Measurements from ENCODE around the gene ZNF256. TPM values are rescaled to one million over a fixed set of nuclear protein-coding genes. Genes with fewer than 3 reads are reported as not detected.

The ZNF256 gene
- total and polyA plus RNA-seq, 7 donors: 0.69 to 4.8 (median 3.2) TPM

- H3K4me3 ChIP-seq: no peak overlapping the region
- intact Hi-C loops (cut with DNase I): no loop called here
- no peaks in the 10 kb centered on the region for H3K4me1 ChIP-seq
- no peaks in the 10 kb centered on the region for H3K27me3 ChIP-seq
- WGBS, 2 donors: 81 to 94% methylated on average over 8 of the region's 8 CpGs
- H3K36me3 ChIP-seq: peaks cover 0 to 32% (median 7%) of the 10 kb centered on the region in 4 donors
- H3K27ac ChIP-seq: no peak overlapping the region
- no peak for DNase-seq
- no peak for TF ChIP-seq CTCF (IDR thresholded peaks at IDR 0.05)
- no peak for TF ChIP-seq POLR2AphosphoS5 (IDR thresholded peaks at IDR 0.05)
- H3K9me3 ChIP-seq: peaks cover 4 to 55% (median 39%) of the 10 kb centered on the region in 4 donors
Observed at GRCh38 chr19:57964761-57965160, 17.3 kb upstream of the ZNF256 start.

- WGBS, 2 donors: 79 to 90% methylated on average over 1 of the region's 1 CpG
- H3K4me1 ChIP-seq: no peaks in the 10 kb centered on the region
- peaks cover 7 to 39% (median 33%) of the 10 kb centered on the region in 4 donors for H3K9me3 ChIP-seq
- no peak overlapping the region for H3K4me3 ChIP-seq
- TF ChIP-seq CTCF (IDR thresholded peaks at IDR 0.05): no peak
- TF ChIP-seq POLR2A (IDR thresholded peaks at IDR 0.05): no peak
- no peak for TF ChIP-seq POLR2AphosphoS5 (IDR thresholded peaks at IDR 0.05)
- TF ChIP-seq EP300 (IDR thresholded peaks at IDR 0.05): no peak
- DNase-seq: no peak
- no peak overlapping the region for H3K27ac ChIP-seq
- no peaks in the 10 kb centered on the region for H3K27me3 ChIP-seq
- H3K36me3 ChIP-seq: peaks cover 0 to 17% (median 7%) of the 10 kb centered on the region in 4 donors
- intact Hi-C loops (cut with DNase I): no loop called here
Observed at GRCh38 chr19:57961785-57962184, 14.3 kb upstream of the ZNF256 start.

- Histone ChIP-seq H3K4me1 (no peaks in the 10 kb centered on the region), H3K4me3 (no peak overlapping the region), H3K36me3 (no peaks in the 10 kb centered on the region), H3K27ac (no peak overlapping the region), H3K9me3 (peaks cover 5 to 29% (median 11%) of the 10 kb centered on the region in 4 donors), H3K27me3 (no peaks in the 10 kb centered on the region)
- intact Hi-C loops (cut with DNase I): no loop called here
- TF ChIP-seq POLR2A (IDR thresholded peaks at IDR 0.05) (no peak), POLR2AphosphoS5 (IDR thresholded peaks at IDR 0.05) (no peak), EP300 (IDR thresholded peaks at IDR 0.05) (no peak), CTCF (IDR thresholded peaks at IDR 0.05) (no peak)
- 92% methylated on average over 4 of the region's 4 CpGs for WGBS, 2 donors
- DNase-seq: no peak
Observed at GRCh38 chr19:57954996-57955395, 7.5 kb upstream of the ZNF256 start.

GRCh38 chr19:57949702-57950101, 2.2 kb upstream of the ZNF256 start:
- Histone ChIP-seq H3K27ac (no peak overlapping the region), H3K4me3 (no peak overlapping the region), H3K36me3 (peaks cover 0 to under 1% (median 0%) of the 10 kb centered on the region in 4 donors), H3K9me3 (peaks cover 0 to 20% (median under 1%) of the 10 kb centered on the region in 4 donors), H3K4me1 (peaks cover 0 to 16% (median 12%) of the 10 kb centered on the region in 4 donors), H3K27me3 (no peaks in the 10 kb centered on the region)
- WGBS, 2 donors: 94 to 97% methylated on average over 12 of the region's 12 CpGs
- intact Hi-C loops (cut with DNase I): loop anchor here (5.0 kb wide), 1 partner anchor 53 kb away; the partner anchor contains the start of gene ZNF606
- TF ChIP-seq EP300 (IDR thresholded peaks at IDR 0.05): no peak
- TF ChIP-seq POLR2A (IDR thresholded peaks at IDR 0.05): no peak
- TF ChIP-seq CTCF (IDR thresholded peaks at IDR 0.05): no peak
- TF ChIP-seq POLR2AphosphoS5 (IDR thresholded peaks at IDR 0.05): no peak
- DNase-seq: no peak

- peaks cover 0 to 16% (median 12%) of the 10 kb centered on the region in 4 donors for H3K4me1 ChIP-seq
- H3K4me3 ChIP-seq: no peak overlapping the region
- intact Hi-C loops (cut with DNase I): loop anchor here (5.0 kb wide), 1 partner anchor 53 kb away; the partner anchor contains the start of gene ZNF606
- peaks cover 0 to 20% (median under 1%) of the 10 kb centered on the region in 4 donors for H3K9me3 ChIP-seq
- WGBS, 2 donors: 95 to 97% methylated on average over 24 of the region's 24 CpGs
- no peak overlapping the region for H3K27ac ChIP-seq
- peaks cover 0 to 4% (median 2%) of the 10 kb centered on the region in 4 donors for H3K36me3 ChIP-seq
- DNase-seq: no peak
- no peaks in the 10 kb centered on the region for H3K27me3 ChIP-seq
- no peak for TF ChIP-seq EP300 (IDR thresholded peaks at IDR 0.05)
- no peak for TF ChIP-seq CTCF (IDR thresholded peaks at IDR 0.05)
- no peak for TF ChIP-seq POLR2A (IDR thresholded peaks at IDR 0.05)
- no peak for TF ChIP-seq POLR2AphosphoS5 (IDR thresholded peaks at IDR 0.05)
Observed at GRCh38 chr19:57949296-57949695, 1.8 kb upstream of the ZNF256 start.

All from sigmoid colon (tissue), 7 donors.